Upper lobe of right lung (tissue), 1 donor: ENCODE data around the gene CYP8B1. TPM values are rescaled to one million over a fixed set of nuclear protein-coding genes. Genes with fewer than 3 reads are reported as not detected.

Experiments
- ATAC-seq: fragments of 200-7000 bp; cut with Tn5 transposase; one replicate; pipeline ENCODE4 v1.9.1; 2020; ENCODE audit warnings: mild to moderate bottlenecking, moderate library complexity
- DNase-seq: peaks from one replicate; pipeline ENCODE4 v3.0.0-alpha.2; 2020
- H3K27ac ChIP-seq: fragments of 200-600 bp; one replicate; pipeline ENCODE4 v1.8.0; 2022
- H3K27me3 ChIP-seq: fragments of 200-600 bp; one replicate; pipeline ENCODE4 v1.8.0; 2022; ENCODE audit warnings: mild to moderate bottlenecking
- H3K36me3 ChIP-seq: fragments of 200-600 bp; one replicate; pipeline ENCODE4 v1.8.0; 2022
- H3K4me1 ChIP-seq: fragments of 200-600 bp; one replicate; pipeline ENCODE4 v1.8.0; 2022
- H3K4me3 ChIP-seq: fragments of 200-600 bp; one replicate; pipeline ENCODE4 v1.8.0; 2022; ENCODE audit warnings: mild to moderate bottlenecking
- H3K9me3 ChIP-seq: fragments of 200-600 bp; one replicate; pipeline ENCODE4 v1.8.0; 2022
- CTCF ChIP-seq: fragments of 200-600 bp; IDR thresholded peaks from one replicate; pipeline ENCODE4 v1.8.0; 2022; ENCODE audit warnings: antibody characterized with exemption
- intact Hi-C: fragments of 100-400 bp; cut with DNase I; formaldehyde crosslinking; loops from one replicate; pipeline ENCODE4 v1.11.0; 2022
- total RNA-seq: library from RNA; stranded (reverse); fragmentation: NEBNext Ultra II Directional; extraction: Animal tissue kit (Norgen Biotek cat#: 25700); gene quantifications from one replicate; pipeline ENCODE4 v1.2.1, GENCODE V29; 2021
- donor health status: DM: no; HTN: yes; CAD: no; lungs with severe emphysema.

The CYP8B1 gene
- total RNA-seq, 1 donor from 2014 or later = not detected

DNA sequence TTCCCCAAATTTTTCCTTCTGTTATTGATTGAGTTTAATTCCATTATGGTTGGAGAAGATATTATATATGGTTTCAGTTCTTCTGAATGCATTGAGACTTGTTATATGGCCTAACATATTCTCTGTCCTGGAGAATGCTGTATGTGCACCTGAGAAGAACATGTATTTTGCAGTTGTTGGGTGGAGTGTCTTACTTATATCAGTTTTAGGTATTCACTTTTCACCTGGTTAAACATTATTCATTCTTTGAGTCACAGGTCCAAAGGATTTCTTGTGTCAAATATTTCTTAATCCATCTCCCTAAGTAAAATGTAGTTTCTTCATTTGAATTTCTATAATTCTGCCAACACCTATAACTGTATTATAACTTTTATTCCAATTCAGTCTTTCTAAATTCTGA is 48.7 kb downstream of the CYP8B1 start:
- no peaks in the 10 kb centered on the region for H3K36me3 ChIP-seq
- no peak for TF ChIP-seq CTCF
- no peak overlapping the region for H3K4me3 ChIP-seq
- no peak for ATAC-seq
- peaks cover 3% of the 10 kb centered on the region for H3K4me1 ChIP-seq
- no peak for DNase-seq
- H3K9me3 ChIP-seq = no peaks in the 10 kb centered on the region
- intact Hi-C loops = no loop called here
- no peaks in the 10 kb centered on the region for H3K27me3 ChIP-seq
- H3K27ac ChIP-seq = no peak overlapping the region

- Histone ChIP-seq H3K27me3 (no peaks in the 10 kb centered on the region), H3K36me3 (no peaks in the 10 kb centered on the region), H3K27ac (no peak overlapping the region), H3K4me3 (no peak overlapping the region), H3K4me1 (peaks cover 3% of the 10 kb centered on the region), H3K9me3 (no peaks in the 10 kb centered on the region)
- DNase-seq (no peak), ATAC-seq (no peak)
- intact Hi-C loops = no loop called here
- no peak for TF ChIP-seq CTCF
These were observed 49.5 kb downstream of the CYP8B1 start for GRCh38 chr3:42826141-42826540.

DNA sequence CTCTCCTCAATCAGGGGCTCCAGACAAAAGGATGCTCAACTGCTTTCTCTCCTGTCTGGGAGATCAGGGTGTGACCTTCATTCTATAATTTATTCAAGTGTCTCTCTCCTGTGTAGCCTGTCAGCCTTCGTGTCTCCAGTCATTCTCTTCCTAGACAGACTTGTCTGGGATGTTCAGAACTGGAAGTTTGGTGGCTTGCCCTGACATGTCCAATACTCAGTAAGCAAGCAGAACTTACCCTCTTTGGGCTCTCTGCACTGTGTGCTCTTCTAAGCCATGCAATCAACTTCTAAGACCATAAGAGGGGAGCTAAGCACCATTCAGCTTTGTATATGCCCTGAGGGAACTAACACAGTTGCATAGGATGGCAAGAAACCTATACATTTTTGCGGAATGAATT is 52.3 kb downstream of the CYP8B1 start:
- H3K36me3 ChIP-seq = no peaks in the 10 kb centered on the region
- intact Hi-C loops = no loop called here

GRCh38 chr3:42822828-42823227 is 52.9 kb downstream of the CYP8B1 start:
- Histone ChIP-seq H3K9me3 (no peaks in the 10 kb centered on the region), H3K4me3 (no peak overlapping the region), H3K36me3 (no peaks in the 10 kb centered on the region), H3K27ac (no peak overlapping the region), H3K27me3 (no peaks in the 10 kb centered on the region), H3K4me1 (peaks cover 3% of the 10 kb centered on the region)
- no peak for DNase-seq
- intact Hi-C loops = no loop called here
- no peak for TF ChIP-seq CTCF
- no peak for ATAC-seq

More for the DNA sequence above, 52.3 kb downstream of the CYP8B1 start:
- ATAC-seq (no peak), DNase-seq (no peak)
- Histone ChIP-seq H3K4me1 (peaks cover 3% of the 10 kb centered on the region), H3K27ac (no peak overlapping the region), H3K27me3 (no peaks in the 10 kb centered on the region), H3K4me3 (no peak overlapping the region), H3K9me3 (no peaks in the 10 kb centered on the region)
- TF ChIP-seq CTCF = no peak

Other genes with a start within 250 kb of the CYP8B1 start
- 28.1 TPM for gene ZBTB47, start 222.2 kb downstream of the CYP8B1 start, total RNA-seq
- gene KLHL40, start 190.3 kb downstream of the CYP8B1 start, total RNA-seq = not detected
- gene HHATL, start 173.1 kb downstream of the CYP8B1 start, total RNA-seq = not detected
- 0.87 TPM for gene CCDC13, start 102.6 kb downstream of the CYP8B1 start, total RNA-seq
- gene HIGD1A, start 71.4 kb downstream of the CYP8B1 start, total RNA-seq = 79.7 TPM
- 5.2 TPM for gene ACKR2, start 66.4 kb downstream of the CYP8B1 start, total RNA-seq
- gene ZNF662, start 30.3 kb upstream of the CYP8B1 start, total RNA-seq = 9.6 TPM
- 3.9 TPM for gene GASK1A, start 103.4 kb upstream of the CYP8B1 start, total RNA-seq
- 10.8 TPM for gene POMGNT2, start 230.2 kb upstream of the CYP8B1 start, total RNA-seq